ENCODE data around the gene GET4. TPM values are rescaled to one million over a fixed set of nuclear protein-coding genes. Genes with fewer than 3 reads are reported as not detected.

The GET4 gene
- total RNA-seq, 1 experiment from 2014 or later, result 44.8 TPM

DNA sequence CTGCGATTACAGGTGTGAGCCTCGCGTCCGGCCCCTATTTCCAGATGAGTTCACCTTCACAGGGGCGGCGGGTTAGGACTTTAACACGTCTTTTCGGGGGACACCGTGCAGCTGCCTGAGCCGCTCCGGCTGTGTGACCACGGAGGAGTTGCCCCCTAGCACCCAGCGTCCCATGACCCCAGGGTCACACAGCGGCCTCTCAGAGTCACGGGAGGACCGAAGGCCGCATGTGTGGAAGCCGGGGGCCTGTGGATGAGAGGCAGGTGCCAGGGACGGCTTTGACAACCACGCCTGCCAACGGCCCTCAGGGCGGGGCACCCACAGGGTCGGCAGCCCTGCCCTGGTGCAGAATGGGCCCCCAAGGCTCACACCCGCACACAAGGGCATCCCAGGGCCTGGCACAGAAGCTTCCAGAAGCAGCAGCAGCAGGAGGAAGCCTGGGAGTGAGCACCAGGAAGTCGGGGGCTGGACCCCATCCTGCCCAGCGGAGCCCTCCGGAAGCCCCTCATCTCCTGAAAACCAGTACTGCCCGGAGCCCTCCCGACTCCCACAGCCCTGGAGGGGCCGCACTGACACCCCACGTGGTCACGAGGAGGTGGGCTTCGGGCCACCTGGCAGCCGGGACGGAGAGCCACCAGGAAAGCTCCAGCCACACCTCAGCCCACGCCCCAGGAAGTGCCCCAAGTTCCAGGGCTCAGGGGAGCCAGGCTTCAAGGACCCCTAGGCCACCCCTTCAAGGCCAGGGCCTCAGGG lies 45.4 kb downstream of the GET4 start:
- ChIA-PET CTCF (no interaction called here), POLR2A (no interaction called here), RAD21 (ENCODE audit: low non-redundant PET in 1 of 2, low total read pairs in 2 of 2, uncharacterized antibody in 2 of 2, unreplicated experiment in 2 of 2) (no interaction called here)
- Histone ChIP-seq H3K4me3 (replicated peaks in 1 of 2; ENCODE audit: low read depth in 1 of 2, low read length in 2 of 2) (no peak overlapping the region), H4K20me1 (ENCODE audit: insufficient read depth) (no peaks in the 10 kb centered on the region), H3K79me2 (ENCODE audit: insufficient read depth, low read length) (no peaks in the 10 kb centered on the region), H3K27ac (ENCODE audit: low read depth, low read length) (no peak overlapping the region), H3K4me2 (ENCODE audit: low read length) (no peak overlapping the region), H3K27me3 (ENCODE audit: insufficient read depth, low read length) (no peaks in the 10 kb centered on the region), H3K4me1 (ENCODE audit: control insufficient read depth in 1 of 2, insufficient read depth in 2 of 2, low read length in 2 of 2) (peaks cover 0 to 13% of the 10 kb centered on the region in 2 experiments; a peak in 2 of 4 replicates), H3K9ac (ENCODE audit: low read length) (no peak overlapping the region), H3K9me2 (ENCODE audit: insufficient read depth) (no peaks in the 10 kb centered on the region), H3K36me3 (ENCODE audit: control insufficient read depth in 1 of 2, insufficient read depth in 2 of 2, low read length in 2 of 2) (no peaks in the 10 kb centered on the region), H3K9me3 (ENCODE audit: control insufficient read depth in 1 of 2, insufficient read depth in 1 of 2, low read depth in 1 of 2, low read length in 2 of 2) (no peaks in the 10 kb centered on the region), H2AFZ (ENCODE audit: low read depth, low read length, poor library complexity, severe bottlenecking) (no peak overlapping the region)
- ATAC-seq (no peak), DNase-seq (ENCODE audit: low read depth, low spot score) (no peak)
- no TSS peak for BruUV-seq (replicated peaks)
- intact Hi-C loops (cut with micrococcal nuclease), result no loop called here
- TF ChIP-seq SRF (IDR thresholded peaks at IDR 0.05; ENCODE audit: low read depth), result no peak
- no peak for TF ChIP-seq SIN3A (IDR thresholded peaks at IDR 0.05; ENCODE audit: low read depth)
- TF ChIP-seq, protein P1, sequence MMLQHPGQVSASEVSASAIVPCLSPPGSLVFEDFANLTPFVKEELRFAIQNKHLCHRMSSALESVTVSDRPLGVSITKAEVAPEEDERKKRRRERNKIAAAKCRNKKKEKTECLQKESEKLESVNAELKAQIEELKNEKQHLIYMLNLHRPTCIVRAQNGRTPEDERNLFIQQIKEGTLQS (IDR thresholded peaks at IDR 0.05), result no peak
- TF ChIP-seq ZNF274 (IDR thresholded peaks at IDR 0.05; ENCODE audit: low read depth, low read length), result no peak
- no peak for TF ChIP-seq EZH2phosphoT487 (IDR thresholded peaks at IDR 0.05; ENCODE audit: borderline replicate concordance)
- TF ChIP-seq, protein P2, sequence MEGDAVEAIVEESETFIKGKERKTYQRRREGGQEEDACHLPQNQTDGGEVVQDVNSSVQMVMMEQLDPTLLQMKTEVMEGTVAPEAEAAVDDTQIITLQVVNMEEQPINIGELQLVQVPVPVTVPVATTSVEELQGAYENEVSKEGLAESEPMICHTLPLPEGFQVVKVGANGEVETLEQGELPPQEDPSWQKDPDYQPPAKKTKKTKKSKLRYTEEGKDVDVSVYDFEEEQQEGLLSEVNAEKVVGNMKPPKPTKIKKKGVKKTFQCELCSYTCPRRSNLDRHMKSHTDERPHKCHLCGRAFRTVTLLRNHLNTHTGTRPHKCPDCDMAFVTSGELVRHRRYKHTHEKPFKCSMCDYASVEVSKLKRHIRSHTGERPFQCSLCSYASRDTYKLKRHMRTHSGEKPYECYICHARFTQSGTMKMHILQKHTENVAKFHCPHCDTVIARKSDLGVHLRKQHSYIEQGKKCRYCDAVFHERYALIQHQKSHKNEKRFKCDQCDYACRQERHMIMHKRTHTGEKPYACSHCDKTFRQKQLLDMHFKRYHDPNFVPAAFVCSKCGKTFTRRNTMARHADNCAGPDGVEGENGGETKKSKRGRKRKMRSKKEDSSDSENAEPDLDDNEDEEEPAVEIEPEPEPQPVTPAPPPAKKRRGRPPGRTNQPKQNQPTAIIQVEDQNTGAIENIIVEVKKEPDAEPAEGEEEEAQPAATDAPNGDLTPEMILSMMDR (IDR thresholded peaks at IDR 0.05 in 2 of 3, conservative IDR thresholded peaks at IDR 0.05 in 1 of 3; ENCODE audit: borderline replicate concordance in 1 of 3, insufficient read depth in 1 of 3, low read depth in 2 of 3, low read length in 2 of 3), result no peak
- no peak for TF ChIP-seq ZBTB33 (IDR thresholded peaks at IDR 0.05; ENCODE audit: extremely low read depth, insufficient replicate concordance, low read length)
- no peak for TF ChIP-seq POLR2A (IDR thresholded peaks at IDR 0.05; ENCODE audit: borderline replicate concordance, extremely low read depth, insufficient read depth, insufficient read length)
- TF ChIP-seq POLR2AphosphoS5 (IDR thresholded peaks at IDR 0.05; ENCODE audit: low read depth, low read length), result no peak
- no peak for TF ChIP-seq RAD21 (IDR thresholded peaks at IDR 0.05; ENCODE audit: low read depth)
- TF ChIP-seq MAX (IDR thresholded peaks at IDR 0.05), result no peak
- TF ChIP-seq YY1 (IDR thresholded peaks at IDR 0.05; ENCODE audit: extremely low read depth, insufficient replicate concordance, low read depth, low read length), result no peak
- no peak for TF ChIP-seq CBX3 (IDR thresholded peaks at IDR 0.05; ENCODE audit: low read depth)
- no peak for TF ChIP-seq CEBPB (IDR thresholded peaks at IDR 0.05; ENCODE audit: low read depth)
- TF ChIP-seq FOSL1 (IDR thresholded peaks at IDR 0.05; ENCODE audit: low read depth), result no peak
- TF ChIP-seq ZFX (IDR thresholded peaks at IDR 0.05), result no peak
- no peak for TF ChIP-seq TCF7L2 (IDR thresholded peaks at IDR 0.05; ENCODE audit: borderline replicate concordance, extremely low read depth, insufficient read depth, insufficient read length)
- TF ChIP-seq SP1 (IDR thresholded peaks at IDR 0.05; ENCODE audit: low read depth), result no peak
